HK-2 (cell line): ENCODE measurements around the gene FHL1.
A peak's percentile ranks its signal among the peaks of the same experiment; 100 is the strongest.
"Not testable (repeated sequence)": the region's sequence is repeated elsewhere in the genome, so short reads cannot be mapped to it uniquely, and the experiment has no call there.

Experiments
- DNase-seq: peaks from one replicate; pipeline ENCODE4 v3.0.0-alpha.2; 2018; ENCODE audit not compliant: unreplicated experiment

The FHL1 gene

GRCh38 chrX:136209016-136209738, 61.8 kb downstream of the FHL1 start:
- no peak for DNase-seq

- DNase-seq: no peak
These were observed 62.4 kb downstream of the FHL1 start for GRCh38 chrX:136209751-136210150.

DNA sequence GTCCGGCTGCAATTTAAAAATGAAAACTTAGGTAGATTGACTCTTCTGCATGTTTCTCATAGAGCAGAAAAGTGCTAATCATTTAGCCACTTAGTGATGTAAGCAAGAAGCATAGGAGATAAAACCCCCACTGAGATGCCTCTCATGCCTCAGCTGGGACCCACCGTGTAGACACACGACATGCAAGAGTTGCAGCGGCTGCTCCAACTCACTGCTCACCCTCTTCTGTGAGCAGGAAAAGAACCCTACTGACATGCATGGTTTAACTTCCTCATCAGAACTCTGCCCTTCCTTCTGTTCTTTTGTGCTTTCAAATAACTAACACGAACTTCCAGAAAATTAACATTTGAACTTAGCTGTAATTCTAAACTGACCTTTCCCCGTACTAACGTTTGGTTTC, 62.9 kb downstream of the FHL1 start:
- no peak for DNase-seq

- no peak for DNase-seq
These were observed 63.5 kb downstream of the FHL1 start for GRCh38 chrX:136210806-136211205.

GRCh38 chrX:136211766-136212556, 64.6 kb downstream of the FHL1 start:
- DNase-seq: no peak

DNA sequence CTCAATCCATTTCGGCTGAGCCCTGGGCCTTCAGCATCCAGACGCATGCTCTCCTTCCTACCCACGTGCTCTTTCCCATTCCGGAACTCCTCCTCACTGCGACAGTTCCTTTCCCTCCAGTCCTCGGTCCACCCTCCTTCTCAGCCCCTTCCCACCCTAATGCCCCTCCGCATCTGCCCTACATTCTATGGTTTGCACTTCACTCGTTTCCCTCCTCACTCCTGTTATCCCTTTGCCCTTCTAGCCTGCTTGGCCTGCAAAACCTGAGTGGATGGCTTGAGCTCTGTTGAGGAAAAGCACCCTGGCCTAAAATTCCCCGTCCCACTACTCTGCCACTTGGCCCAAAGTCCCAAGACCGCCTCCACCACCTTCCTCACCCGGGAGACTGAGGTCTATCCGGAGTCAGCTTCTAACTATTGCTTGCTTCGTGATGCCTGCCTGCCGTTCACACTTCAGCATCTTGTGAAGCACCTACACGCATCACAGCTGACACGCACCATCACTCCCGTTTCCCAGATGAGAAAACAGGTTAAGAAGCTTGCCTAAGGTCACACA, 65.3 kb downstream of the FHL1 start:
- DNase-seq: no peak

GRCh38 chrX:136214551-136214950, 67.2 kb downstream of the FHL1 start:
- peak; percentile 88 for DNase-seq

DNA sequence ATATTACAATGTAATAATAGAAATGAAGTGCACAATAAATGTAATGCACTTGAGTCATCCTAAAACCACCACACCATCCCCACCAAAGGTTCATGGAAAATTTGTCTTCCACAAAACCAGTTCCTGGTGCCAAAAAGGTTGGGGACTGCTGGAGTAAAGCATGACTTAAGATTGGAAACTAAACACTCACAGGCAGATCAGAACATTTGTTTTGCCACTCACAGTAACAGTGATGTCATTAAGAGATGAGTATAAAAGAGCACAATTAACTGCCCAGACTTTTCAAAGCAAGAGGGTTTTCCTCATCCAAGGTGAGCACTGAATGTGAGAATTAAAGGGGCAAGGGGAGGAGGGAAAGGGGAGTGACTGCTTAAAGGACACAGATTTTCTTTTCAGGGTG, 68.2 kb downstream of the FHL1 start:
- no peak for DNase-seq

DNA sequence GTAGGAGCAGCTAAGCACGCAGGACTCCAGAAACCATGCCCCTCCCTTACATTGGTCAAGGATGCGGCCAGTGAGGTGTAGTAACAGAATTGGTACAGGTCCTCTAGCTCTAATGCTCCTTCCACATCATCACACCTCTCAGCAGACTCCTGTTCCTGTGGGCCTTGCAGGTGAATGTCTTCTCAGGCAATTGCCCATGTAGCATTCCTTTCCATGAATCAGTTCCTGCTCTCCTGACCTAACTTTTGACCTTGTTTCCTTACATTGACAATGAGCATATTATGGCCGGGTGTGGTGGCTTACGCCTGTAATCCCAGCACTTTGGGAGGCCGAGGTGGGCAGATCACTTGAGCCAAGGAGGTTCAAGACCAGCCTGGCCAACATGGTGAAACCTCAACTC, 72.6 kb downstream of the FHL1 start:
- DNase-seq: no peak

GRCh38 chrX:136220540-136220939, 73.2 kb downstream of the FHL1 start:
- no peak for DNase-seq

DNA sequence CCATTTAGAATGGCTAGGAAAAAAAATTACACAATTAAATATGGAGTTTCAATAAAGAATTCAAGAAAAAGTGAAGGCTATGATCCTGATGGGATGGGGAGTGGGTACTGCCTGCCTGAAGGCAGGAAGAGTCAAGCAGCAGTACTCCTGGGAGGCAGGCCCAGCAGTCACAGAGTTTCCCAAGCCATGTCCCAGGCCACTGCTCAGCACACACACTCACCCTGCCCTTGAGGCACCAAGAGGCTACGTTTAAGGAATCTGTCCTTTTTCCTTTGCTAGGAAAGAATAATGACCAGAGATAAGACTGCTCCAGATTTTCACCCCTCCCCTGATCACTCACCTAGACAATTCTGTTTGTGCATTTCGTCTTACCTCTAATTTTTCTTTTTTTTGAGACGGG, 73.6 kb downstream of the FHL1 start:
- DNase-seq: no peak

DNA sequence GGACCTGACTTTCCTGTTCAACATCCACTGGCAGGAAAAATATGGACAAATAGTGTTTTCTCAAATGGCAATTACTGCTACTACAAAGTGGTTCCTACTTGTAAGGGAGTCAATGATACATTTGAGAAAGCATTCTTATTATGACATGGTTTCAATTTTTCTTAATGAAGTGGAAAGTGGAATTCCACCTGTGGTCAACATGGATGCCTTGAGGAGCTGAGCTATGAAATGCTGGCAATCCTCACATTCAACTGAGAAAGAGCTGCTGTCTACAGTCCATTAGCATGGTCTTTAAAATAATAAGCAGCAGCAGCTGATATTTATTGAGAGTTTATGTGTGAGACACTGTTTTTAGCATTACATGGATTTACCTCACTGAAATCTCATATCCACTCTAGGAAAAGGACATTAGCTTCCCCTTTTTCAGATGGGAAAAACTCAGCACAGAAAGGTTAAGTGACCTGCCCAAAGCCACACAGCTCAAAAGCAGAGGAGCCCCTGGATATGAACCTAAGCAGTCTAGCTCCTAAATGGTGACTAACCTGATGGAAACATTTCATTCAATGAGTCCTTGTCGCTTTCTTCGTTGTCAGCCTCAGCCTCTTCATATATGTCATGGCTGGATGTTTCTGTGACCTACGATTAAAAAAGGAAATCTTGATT, 74.6 kb downstream of the FHL1 start:
- DNase-seq: no peak

DNA sequence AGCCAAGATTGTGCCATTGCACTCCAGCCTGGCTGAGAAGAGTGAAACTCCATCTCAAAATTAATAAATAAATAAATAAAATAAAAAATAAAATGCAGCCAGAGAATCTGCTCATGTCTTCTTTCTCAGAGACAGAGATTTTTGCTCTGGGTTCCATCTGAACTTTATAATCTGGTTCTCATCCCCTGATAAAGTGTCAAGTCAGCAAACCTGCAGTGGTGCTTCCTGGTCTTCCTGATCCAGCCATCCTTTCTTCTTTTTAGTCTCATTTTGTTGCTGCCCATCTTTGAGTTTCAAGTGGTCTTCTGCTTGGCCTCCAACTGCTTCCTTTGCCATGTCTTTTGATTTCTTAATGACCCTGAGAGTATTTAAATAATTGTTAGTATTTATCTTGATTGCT, 79.7 kb downstream of the FHL1 start:
- no peak for DNase-seq

- DNase-seq: no peak
These were observed 80.9 kb downstream of the FHL1 start for GRCh38 chrX:136227948-136228838.

GRCh38 chrX:136228839-136229207, 81.5 kb downstream of the FHL1 start:
- DNase-seq: no peak

DNA sequence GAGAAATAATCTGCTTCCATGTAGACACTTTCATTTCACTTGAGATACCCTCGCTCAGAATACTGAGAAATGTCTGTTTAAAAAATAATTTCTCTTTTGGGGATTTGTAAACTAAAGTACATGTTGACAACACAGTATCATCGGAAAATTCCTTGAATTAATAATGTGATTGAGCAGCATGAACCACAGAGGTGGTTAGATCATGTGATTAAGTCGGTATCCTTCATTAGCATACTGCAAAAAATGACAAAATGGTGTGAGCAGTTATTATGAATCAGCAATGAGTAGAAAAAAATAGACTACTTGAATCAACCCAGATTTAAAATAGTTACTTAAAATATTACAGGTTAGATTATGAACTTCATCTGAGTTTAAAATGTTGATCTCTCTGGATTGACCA, 89.7 kb downstream of the FHL1 start:
- DNase-seq: no peak

DNA sequence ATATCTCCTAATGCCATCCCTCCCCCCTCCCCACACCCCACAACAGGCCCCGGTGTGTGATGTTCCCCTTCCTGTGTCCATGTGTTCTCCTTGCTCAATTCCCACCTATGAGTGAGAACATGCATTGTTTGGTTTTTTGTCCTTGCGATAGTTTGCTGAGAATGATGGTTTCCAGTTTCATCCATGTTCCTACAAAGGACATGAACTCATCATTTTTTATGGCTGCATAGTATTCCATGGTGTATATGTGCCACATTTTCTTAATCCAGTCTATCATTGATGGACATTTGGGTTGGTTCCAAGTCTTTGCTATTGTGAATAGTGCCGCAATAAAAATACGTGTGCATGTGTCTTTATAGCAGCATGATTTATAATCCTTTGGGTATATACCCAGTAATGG, 90.5 kb downstream of the FHL1 start:
- DNase-seq: not testable (repeated sequence)

DNA sequence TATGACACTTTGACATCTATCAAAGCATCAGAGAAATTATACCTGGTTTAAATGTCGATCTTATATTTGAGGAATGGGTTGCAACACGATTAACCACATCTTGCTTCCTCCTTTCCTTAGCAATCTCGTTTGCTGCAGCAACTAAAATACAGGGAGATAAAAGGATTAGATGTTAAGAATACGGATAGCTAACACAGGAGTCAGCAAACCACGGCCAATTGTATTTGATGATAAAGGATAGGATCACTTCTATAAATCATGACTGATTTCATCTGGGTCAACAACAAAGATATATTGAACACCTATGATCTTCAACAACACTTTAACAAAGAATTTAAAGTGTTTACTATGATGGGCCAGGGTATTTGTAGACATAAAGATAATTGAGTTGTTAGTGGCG, 98.9 kb downstream of the FHL1 start:
- no peak for DNase-seq

GRCh38 chrX:136250191-136251040, 103.1 kb downstream of the FHL1 start:
- DNase-seq: no peak
